ENCODE results near the gene IFNGR2. TPM values are rescaled to one million over a fixed set of nuclear protein-coding genes. Genes with fewer than 3 reads are reported as not detected.
A peak's percentile ranks its signal among the peaks of the same experiment; 100 is the strongest.

Gene IFNGR2
- total and polyA plus RNA-seq, 2 experiments from 2014 or later: 21.9 to 29.4 TPM

DNA sequence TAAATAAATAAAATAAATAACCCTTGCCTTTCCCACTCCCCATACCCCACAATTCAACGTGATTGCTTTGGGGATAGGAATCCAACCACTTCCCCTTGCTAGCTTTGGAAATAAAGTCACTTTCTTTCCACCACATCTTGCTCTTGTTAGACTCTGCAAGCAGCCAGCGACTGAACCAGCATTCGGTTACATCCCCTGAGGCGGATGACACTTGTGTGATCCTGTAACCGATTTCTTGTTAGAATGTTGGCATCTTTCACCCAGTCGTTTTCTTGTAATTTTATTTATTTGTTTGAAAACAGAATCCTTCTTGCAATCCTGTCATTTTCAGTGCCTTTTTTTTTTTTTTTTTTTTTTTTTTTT, 1.6 kb upstream of the IFNGR2 start:
- Histone ChIP-seq H4K20me1 (replicated peaks; ENCODE audit: insufficient read depth) (peaks cover 9% of the 10 kb centered on the region), H3K4me3 (no peak overlapping the region), H2AFZ (peak overlapping the region; percentile 93; the same call in 1 of the 2 replicates), H3K36me3 (ENCODE audit: insufficient read depth) (no peaks in the 10 kb centered on the region), H3K27ac (ENCODE audit: low read depth) (no peak overlapping the region), H3F3A (replicated peaks; ENCODE audit: low read depth) (peaks cover 13% of the 10 kb centered on the region; the same call in 1 of the 2 replicates), H3K79me2 (replicated peaks; ENCODE audit: insufficient read depth) (peaks cover 23% of the 10 kb centered on the region), H3K4me2 (no peak overlapping the region), H3K9me2 (ENCODE audit: insufficient read depth) (no peaks in the 10 kb centered on the region), H3K4me1 (ENCODE audit: insufficient read depth) (peaks cover 4% of the 10 kb centered on the region; the same call in 1 of the 2 replicates), H3K27me3 (ENCODE audit: insufficient read depth) (peaks cover 5% of the 10 kb centered on the region; the same call in 1 of the 2 replicates)
- TF ChIP-seq ZNF331 (CRISPR knock-in tag; IDR thresholded peaks at IDR 0.05; ENCODE audit: low read depth) (no peak), EZH2 (IDR thresholded peaks at IDR 0.05; ENCODE audit: low read depth, unreplicated experiment) (no peak), ZNF114 (CRISPR knock-in tag; IDR thresholded peaks at IDR 0.05) (no peak), POLR2AphosphoS5 (IDR thresholded peaks at IDR 0.05; ENCODE audit: low read depth) (no peak), CTCF (conservative IDR thresholded peaks at IDR 0.05; ENCODE audit: low read depth in 2 of 2) (no peak), EZH2phosphoT487 (IDR thresholded peaks at IDR 0.05; ENCODE audit: unreplicated experiment) (no peak), NANOG (IDR thresholded peaks at IDR 0.05; ENCODE audit: borderline replicate concordance) (no peak), JUNB (IDR thresholded peaks at IDR 0.05; ENCODE audit: unreplicated experiment) (no peak)
- TF ChIP-seq, protein P1, sequence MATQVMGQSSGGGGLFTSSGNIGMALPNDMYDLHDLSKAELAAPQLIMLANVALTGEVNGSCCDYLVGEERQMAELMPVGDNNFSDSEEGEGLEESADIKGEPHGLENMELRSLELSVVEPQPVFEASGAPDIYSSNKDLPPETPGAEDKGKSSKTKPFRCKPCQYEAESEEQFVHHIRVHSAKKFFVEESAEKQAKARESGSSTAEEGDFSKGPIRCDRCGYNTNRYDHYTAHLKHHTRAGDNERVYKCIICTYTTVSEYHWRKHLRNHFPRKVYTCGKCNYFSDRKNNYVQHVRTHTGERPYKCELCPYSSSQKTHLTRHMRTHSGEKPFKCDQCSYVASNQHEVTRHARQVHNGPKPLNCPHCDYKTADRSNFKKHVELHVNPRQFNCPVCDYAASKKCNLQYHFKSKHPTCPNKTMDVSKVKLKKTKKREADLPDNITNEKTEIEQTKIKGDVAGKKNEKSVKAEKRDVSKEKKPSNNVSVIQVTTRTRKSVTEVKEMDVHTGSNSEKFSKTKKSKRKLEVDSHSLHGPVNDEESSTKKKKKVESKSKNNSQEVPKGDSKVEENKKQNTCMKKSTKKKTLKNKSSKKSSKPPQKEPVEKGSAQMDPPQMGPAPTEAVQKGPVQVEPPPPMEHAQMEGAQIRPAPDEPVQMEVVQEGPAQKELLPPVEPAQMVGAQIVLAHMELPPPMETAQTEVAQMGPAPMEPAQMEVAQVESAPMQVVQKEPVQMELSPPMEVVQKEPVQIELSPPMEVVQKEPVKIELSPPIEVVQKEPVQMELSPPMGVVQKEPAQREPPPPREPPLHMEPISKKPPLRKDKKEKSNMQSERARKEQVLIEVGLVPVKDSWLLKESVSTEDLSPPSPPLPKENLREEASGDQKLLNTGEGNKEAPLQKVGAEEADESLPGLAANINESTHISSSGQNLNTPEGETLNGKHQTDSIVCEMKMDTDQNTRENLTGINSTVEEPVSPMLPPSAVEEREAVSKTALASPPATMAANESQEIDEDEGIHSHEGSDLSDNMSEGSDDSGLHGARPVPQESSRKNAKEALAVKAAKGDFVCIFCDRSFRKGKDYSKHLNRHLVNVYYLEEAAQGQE (IDR thresholded peaks at IDR 0.05; ENCODE audit: unreplicated experiment): no peak
- H3K27me3 Mint-ChIP-seq (ENCODE audit: insufficient read depth, low read depth, poor library complexity): peaks cover 17% of the 10 kb centered on the region
- no peak for ATAC-seq
- H3K27ac Mint-ChIP-seq: no peak overlapping the region
- no peaks in the 10 kb centered on the region for H3K9me3 Mint-ChIP-seq
- H3K36me3 Mint-ChIP-seq (ENCODE audit: low read depth): peaks cover 7% of the 10 kb centered on the region; the same call in 1 of the 3 replicates
- peaks cover 11% of the 10 kb centered on the region for H3K4me1 Mint-ChIP-seq
- no peak overlapping the region for H3K4me3 Mint-ChIP-seq
- DNase-seq (ENCODE audit: low spot score): no peak
